PC-3 (cell line): ENCODE results near the gene GAL3ST1.

Experiments
- EZH2 ChIP-seq: fragments of 300-600 bp; sonication (generic); IDR thresholded peaks from one replicate; pipeline ENCODE4 v1.6.1; 2017; ENCODE audit warnings: antibody characterized with exemption, mild to moderate bottlenecking, low read length; ENCODE audit not compliant: unreplicated experiment
- EZH2phosphoT487 ChIP-seq: fragments of 300-600 bp; sonication (generic); IDR thresholded peaks from 2 replicates; pipeline ENCODE4 v1.6.1; 2018; ENCODE audit warnings: mild to moderate bottlenecking, antibody characterized with exemption, low read length, borderline replicate concordance
- TF ChIP-seq, protein P1 (sequence below): fragments of 300-600 bp; sonication (generic); conservative IDR thresholded peaks from 2 replicates; pipeline ENCODE4 v1.5.1; 2017; ENCODE audit warnings: antibody characterized with exemption, low read depth, mild to moderate bottlenecking, low read length

- TF ChIP-seq, protein P1, sequence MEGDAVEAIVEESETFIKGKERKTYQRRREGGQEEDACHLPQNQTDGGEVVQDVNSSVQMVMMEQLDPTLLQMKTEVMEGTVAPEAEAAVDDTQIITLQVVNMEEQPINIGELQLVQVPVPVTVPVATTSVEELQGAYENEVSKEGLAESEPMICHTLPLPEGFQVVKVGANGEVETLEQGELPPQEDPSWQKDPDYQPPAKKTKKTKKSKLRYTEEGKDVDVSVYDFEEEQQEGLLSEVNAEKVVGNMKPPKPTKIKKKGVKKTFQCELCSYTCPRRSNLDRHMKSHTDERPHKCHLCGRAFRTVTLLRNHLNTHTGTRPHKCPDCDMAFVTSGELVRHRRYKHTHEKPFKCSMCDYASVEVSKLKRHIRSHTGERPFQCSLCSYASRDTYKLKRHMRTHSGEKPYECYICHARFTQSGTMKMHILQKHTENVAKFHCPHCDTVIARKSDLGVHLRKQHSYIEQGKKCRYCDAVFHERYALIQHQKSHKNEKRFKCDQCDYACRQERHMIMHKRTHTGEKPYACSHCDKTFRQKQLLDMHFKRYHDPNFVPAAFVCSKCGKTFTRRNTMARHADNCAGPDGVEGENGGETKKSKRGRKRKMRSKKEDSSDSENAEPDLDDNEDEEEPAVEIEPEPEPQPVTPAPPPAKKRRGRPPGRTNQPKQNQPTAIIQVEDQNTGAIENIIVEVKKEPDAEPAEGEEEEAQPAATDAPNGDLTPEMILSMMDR, result no peak
- TF ChIP-seq EZH2phosphoT487 (no peak), EZH2 (no peak)
Observed at GRCh38 chr22:30603801-30604200, 29.3 kb upstream of the GAL3ST1 start.
